GM21360 (cell line): ENCODE measurements around the gene MSI2.
"Not testable (repeated sequence)": the region's sequence is repeated elsewhere in the genome, so short reads cannot be mapped to it uniquely, and the experiment has no call there.

Experiments
- ATAC-seq: cut with Tn5 transposase; IDR thresholded peaks from one replicate; pipeline ENCODE4 v1.9.1; 2021; ENCODE audit warnings: mild to moderate bottlenecking, moderate library complexity; ENCODE audit not compliant: unreplicated experiment

The MSI2 gene

GRCh38 chr17:57288773-57289121, 32.4 kb downstream of the MSI2 start:
- no peak for ATAC-seq

- ATAC-seq = no peak
These were observed 32.8 kb downstream of the MSI2 start for GRCh38 chr17:57289130-57289529.

- no peak for ATAC-seq
These were observed 33.3 kb downstream of the MSI2 start for GRCh38 chr17:57289613-57290012.

- ATAC-seq = no peak
These were observed 34.7 kb downstream of the MSI2 start for GRCh38 chr17:57290981-57291380.

GRCh38 chr17:57292091-57292490, 35.8 kb downstream of the MSI2 start:
- no peak for ATAC-seq

- ATAC-seq = no peak
These were observed 36.8 kb downstream of the MSI2 start for GRCh38 chr17:57293077-57293476.

GRCh38 chr17:57294101-57294500, 37.8 kb downstream of the MSI2 start:
- no peak for ATAC-seq

GRCh38 chr17:57294629-57295501, 38.5 kb downstream of the MSI2 start:
- ATAC-seq = no peak

GRCh38 chr17:57295526-57296023, 39.3 kb downstream of the MSI2 start:
- ATAC-seq = no peak

GRCh38 chr17:57296231-57296630, 39.9 kb downstream of the MSI2 start:
- ATAC-seq = no peak

- ATAC-seq = no peak
These were observed 42.9 kb downstream of the MSI2 start for GRCh38 chr17:57299176-57299575.

- not testable (repeated sequence) for ATAC-seq
These were observed 44.3 kb downstream of the MSI2 start for GRCh38 chr17:57300592-57300991.

GRCh38 chr17:57302690-57303465, 46.6 kb downstream of the MSI2 start:
- no peak for ATAC-seq

- ATAC-seq = no peak
These were observed 48.9 kb downstream of the MSI2 start for GRCh38 chr17:57305144-57305728.

- no peak for ATAC-seq
These were observed 49.7 kb downstream of the MSI2 start for GRCh38 chr17:57305908-57306504.

- ATAC-seq = no peak
These were observed 52.3 kb downstream of the MSI2 start for GRCh38 chr17:57308543-57309186.

- ATAC-seq = no peak
These were observed 53.2 kb downstream of the MSI2 start for GRCh38 chr17:57309479-57309878.

GRCh38 chr17:57311281-57312216, 55.2 kb downstream of the MSI2 start:
- ATAC-seq = no peak

GRCh38 chr17:57312242-57312641, 55.9 kb downstream of the MSI2 start:
- ATAC-seq = no peak
